Mesenchymal stem cell (in vitro differentiated cells and primary cell): ENCODE measurements around the gene ZNF628.

ENCODE experiments used
- DNase-seq: peaks from one replicate; pipeline ENCODE4 v3.0.0-alpha.2; 2013
- H2AFZ ChIP-seq: one replicate; pipeline ENCODE4 v1.6.1; 2013; ENCODE audit warnings: low read depth, mild to moderate bottlenecking, control low read depth, inconsistent platforms, low read length, moderate library complexity
- H2AK5ac ChIP-seq: 2 replicates; pipeline ENCODE4 v1.6.1; 2013; ENCODE audit warnings: low read length, moderate library complexity, mild to moderate bottlenecking, inconsistent platforms; ENCODE audit not compliant: severe bottlenecking
- H2BK120ac ChIP-seq: one replicate; pipeline ENCODE4 v1.6.1; 2013; ENCODE audit warnings: low read depth, mild to moderate bottlenecking, inconsistent platforms, low read length, moderate library complexity
- H2BK12ac ChIP-seq, 2 experiments: one replicate each; pipeline ENCODE4 v1.6.1; 2013; ENCODE audit warnings: inconsistent platforms in 2 of 2, low read length in 2 of 2, mild to moderate bottlenecking in 2 of 2, moderate library complexity in 2 of 2, control low read depth in 1 of 2
- H2BK15ac ChIP-seq: one replicate; pipeline ENCODE4 v1.6.1; 2013; ENCODE audit warnings: mild to moderate bottlenecking, low read depth, inconsistent platforms; ENCODE audit not compliant: poor library complexity, severe bottlenecking
- H2BK5ac ChIP-seq: 2 replicates; pipeline ENCODE4 v1.6.1; 2013; ENCODE audit warnings: low read depth, mild to moderate bottlenecking, low read length, control low read depth, inconsistent platforms; ENCODE audit not compliant: poor library complexity, severe bottlenecking
- H3K14ac ChIP-seq, 2 experiments: one replicate each; pipeline ENCODE4 v1.6.1; 2013; ENCODE audit warnings: inconsistent platforms in 2 of 2, low read length in 2 of 2, control low read depth in 1 of 2, mild to moderate bottlenecking in 1 of 2, moderate library complexity in 1 of 2
- H3K18ac ChIP-seq, 2 experiments: one replicate each; pipeline ENCODE4 v1.6.1; 2013; ENCODE audit warnings: inconsistent platforms in 2 of 2, low read length in 2 of 2, control low read depth in 1 of 2, low read depth in 1 of 2, mild to moderate bottlenecking in 1 of 2
- H3K23ac ChIP-seq, 2 experiments: one replicate each; pipeline ENCODE4 v1.6.1; 2013; ENCODE audit warnings: inconsistent platforms in 2 of 2, low read length in 2 of 2, mild to moderate bottlenecking in 2 of 2, moderate library complexity in 2 of 2, control low read depth in 1 of 2
- H3K27ac ChIP-seq: 2 replicates; pipeline ENCODE4 v1.5.1; 2013; ENCODE audit warnings: mild to moderate bottlenecking, moderate library complexity, low read length, control low read depth, inconsistent platforms; ENCODE audit not compliant: poor library complexity, severe bottlenecking
- H3K27me3 ChIP-seq, 2 experiments: 2 replicates each; pipeline versions ENCODE4 v1.6.1 to v1.7.0; 2013; ENCODE audit warnings: low read length in 2 of 2, mild to moderate bottlenecking in 2 of 2, moderate library complexity in 2 of 2, control low read depth in 1 of 2, inconsistent platforms in 1 of 2; ENCODE audit not compliant: control insufficient read depth in 1 of 2, insufficient read depth in 1 of 2
- H3K36me3 ChIP-seq, 2 experiments: 2 replicates each; pipeline versions ENCODE4 v1.6.1 to v1.7.0; 2013; ENCODE audit warnings: low read length in 2 of 2, control low read depth in 1 of 2, inconsistent platforms in 1 of 2, low read depth in 1 of 2, mild to moderate bottlenecking in 1 of 2; ENCODE audit not compliant: insufficient read depth in 2 of 2, control insufficient read depth in 1 of 2
- H3K4ac ChIP-seq, 2 experiments: one replicate each; pipeline ENCODE4 v1.6.1; 2013; ENCODE audit warnings: inconsistent platforms in 2 of 2, low read length in 2 of 2, mild to moderate bottlenecking in 2 of 2, moderate library complexity in 2 of 2, control low read depth in 1 of 2, low read depth in 1 of 2
- H3K4me1 ChIP-seq: 2 replicates; pipeline ENCODE4 v1.6.1; 2013; ENCODE audit warnings: low read depth, low read length, control low read depth; ENCODE audit not compliant: control insufficient read depth, insufficient read depth
- H3K4me2 ChIP-seq: 2 replicates; pipeline ENCODE4 v1.6.1; 2013; ENCODE audit warnings: low read length, mild to moderate bottlenecking, inconsistent platforms; ENCODE audit not compliant: poor library complexity, severe bottlenecking
- H3K4me3 ChIP-seq, 2 experiments: 2 replicates each; pipeline versions ENCODE4 v1.5.1 to v1.7.0; 2013; ENCODE audit warnings: low read length in 2 of 2, mild to moderate bottlenecking in 2 of 2, control low read depth in 1 of 2, low read depth in 1 of 2; ENCODE audit not compliant: insufficient read depth in 1 of 2
- H3K79me1 ChIP-seq: replicated peaks from 2 replicates; pipeline ENCODE4 v1.6.1; 2013; ENCODE audit warnings: mild to moderate bottlenecking, control low read depth, low read length, inconsistent platforms; ENCODE audit not compliant: poor library complexity, severe bottlenecking
- H3K9ac ChIP-seq: 2 replicates; pipeline ENCODE4 v1.7.0; 2013; ENCODE audit warnings: mild to moderate bottlenecking, low read length, moderate library complexity
- H3K9me3 ChIP-seq: 2 replicates; pipeline ENCODE4 v1.7.0; 2013; ENCODE audit warnings: mild to moderate bottlenecking, low read length; ENCODE audit not compliant: control insufficient read depth
- H4K8ac ChIP-seq: one replicate; pipeline ENCODE4 v1.6.1; 2013; ENCODE audit warnings: inconsistent platforms, mild to moderate bottlenecking, low read length, moderate library complexity
- H4K91ac ChIP-seq: one replicate; pipeline ENCODE4 v1.6.1; 2013; ENCODE audit warnings: mild to moderate bottlenecking, low read length, inconsistent platforms
- WGBS: methylation state at CpG from one replicate; pipeline ENCODE4 v1.1.7; 2013; ENCODE audit warnings: mixed read lengths; 5-methylcytosine and 5-hydroxymethylcytosine counted together

The ZNF628 gene

GRCh38 chr19:55479045-55479444, 2.6 kb downstream of the ZNF628 start:
- Histone ChIP-seq H2BK5ac (no peak overlapping the region), H3K36me3 (peaks cover 6 to 50% of the 10 kb centered on the region in 2 experiments), H2BK15ac (no peak overlapping the region), H2AFZ (no peak overlapping the region), H3K23ac (no peak overlapping the region), H3K4me3 (no peak overlapping the region), H3K18ac (no peak overlapping the region), H3K27me3 (no peaks in the 10 kb centered on the region), H2AK5ac (peak overlapping the region; percentile 17), H2BK12ac (no peak overlapping the region), H3K9me3 (no peaks in the 10 kb centered on the region), H2BK120ac (no peak overlapping the region), H3K4me2 (no peak overlapping the region), H3K79me1 (peaks cover 23% of the 10 kb centered on the region), H3K27ac (peak overlapping the region; percentile 24), H4K91ac (no peak overlapping the region), H3K14ac (no peak overlapping the region), H3K9ac (no peak overlapping the region), H3K4ac (no peak overlapping the region), H4K8ac (no peak overlapping the region), H3K4me1 (peaks cover 58% of the 10 kb centered on the region)
- WGBS = 91% methylated on average over 17 of the region's 17 CpGs
- DNase-seq = no peak

- Histone ChIP-seq H2BK5ac (no peak overlapping the region), H3K18ac (no peak overlapping the region), H3K9me3 (no peaks in the 10 kb centered on the region), H3K36me3 (peaks cover 6 to 56% of the 10 kb centered on the region in 2 experiments), H3K9ac (no peak overlapping the region), H2BK15ac (no peak overlapping the region), H3K23ac (peak overlapping the region in 1 of 2 experiments; percentile 37), H3K4ac (no peak overlapping the region), H3K14ac (no peak overlapping the region), H2BK120ac (no peak overlapping the region), H2AK5ac (peak overlapping the region; percentile 17), H4K91ac (no peak overlapping the region), H3K27ac (peak overlapping the region; percentile 43), H3K4me1 (peaks cover 58% of the 10 kb centered on the region), H2BK12ac (no peak overlapping the region), H3K79me1 (peaks cover 28% of the 10 kb centered on the region), H4K8ac (no peak overlapping the region), H3K27me3 (no peaks in the 10 kb centered on the region), H3K4me2 (peak overlapping the region; percentile 37), H2AFZ (no peak overlapping the region), H3K4me3 (peak overlapping the region in 1 of 2 experiments; percentile 14)
- DNase-seq = no peak
- WGBS = 80% methylated on average over 15 of the region's 15 CpGs
These were observed 3.2 kb downstream of the ZNF628 start for GRCh38 chr19:55479451-55480230.

DNA sequence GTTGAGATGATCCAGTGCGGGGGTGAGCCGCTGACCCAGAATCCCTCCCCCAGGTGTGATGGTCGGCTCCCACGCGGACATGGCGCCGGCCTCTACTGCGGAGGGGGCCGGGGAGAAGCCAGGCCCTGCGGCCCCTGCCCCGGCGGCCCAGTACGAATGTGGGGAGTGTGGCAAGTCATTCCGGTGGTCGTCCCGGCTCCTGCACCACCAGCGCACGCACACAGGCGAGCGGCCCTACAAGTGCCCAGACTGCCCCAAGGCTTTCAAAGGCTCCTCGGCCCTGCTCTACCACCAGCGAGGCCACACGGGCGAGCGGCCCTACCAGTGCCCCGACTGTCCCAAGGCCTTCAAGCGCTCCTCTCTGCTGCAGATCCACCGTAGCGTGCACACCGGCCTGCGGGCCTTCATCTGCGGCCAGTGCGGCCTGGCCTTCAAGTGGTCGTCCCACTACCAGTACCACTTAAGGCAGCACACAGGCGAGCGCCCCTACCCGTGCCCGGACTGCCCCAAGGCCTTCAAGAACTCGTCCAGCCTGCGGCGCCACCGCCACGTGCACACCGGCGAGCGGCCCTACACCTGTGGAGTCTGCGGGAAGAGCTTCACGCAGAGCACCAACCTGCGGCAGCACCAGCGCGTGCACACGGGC, 4.9 kb downstream of the ZNF628 start:
- no peak overlapping the region for H3K9ac ChIP-seq
- DNase-seq = no peak
- no peak overlapping the region for H2AFZ ChIP-seq
- H3K36me3 ChIP-seq = peaks cover 6 to 59% of the 10 kb centered on the region in 2 experiments
- H3K27ac ChIP-seq = no peak overlapping the region
- no peak overlapping the region for H3K18ac ChIP-seq
- H3K27me3 ChIP-seq = no peaks in the 10 kb centered on the region
- peak overlapping the region; percentile 7 for H4K8ac ChIP-seq
- WGBS = 94% methylated on average over 44 of the region's 52 CpGs
- H2BK15ac ChIP-seq = no peak overlapping the region
- H3K14ac ChIP-seq = no peak overlapping the region
- H2BK12ac ChIP-seq = no peak overlapping the region
- peaks cover 53% of the 10 kb centered on the region for H3K4me1 ChIP-seq
- no peaks in the 10 kb centered on the region for H3K9me3 ChIP-seq
- H2AK5ac ChIP-seq = no peak overlapping the region
- H4K91ac ChIP-seq = no peak overlapping the region
- H3K4me2 ChIP-seq = no peak overlapping the region
- no peak overlapping the region for H3K4me3 ChIP-seq
- no peak overlapping the region for H2BK5ac ChIP-seq
- H2BK120ac ChIP-seq = no peak overlapping the region
- no peak overlapping the region for H3K23ac ChIP-seq
- peaks cover 28% of the 10 kb centered on the region for H3K79me1 ChIP-seq
- no peak overlapping the region for H3K4ac ChIP-seq

DNA sequence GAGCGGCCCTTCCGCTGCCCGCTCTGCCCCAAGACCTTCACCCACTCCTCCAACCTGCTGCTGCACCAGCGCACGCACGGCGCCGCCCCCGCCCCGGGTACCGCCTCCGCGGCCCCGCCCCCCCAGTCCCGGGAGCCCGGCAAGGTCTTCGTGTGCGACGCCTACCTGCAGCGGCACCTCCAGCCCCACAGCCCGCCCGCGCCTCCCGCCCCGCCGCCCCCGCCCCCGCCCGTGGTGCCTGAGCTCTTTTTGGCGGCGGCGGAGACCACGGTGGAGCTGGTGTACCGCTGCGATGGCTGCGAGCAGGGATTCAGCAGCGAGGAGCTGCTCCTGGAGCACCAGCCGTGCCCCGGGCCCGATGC, 5.4 kb downstream of the ZNF628 start:
- peaks cover 28% of the 10 kb centered on the region for H3K79me1 ChIP-seq
- H4K8ac ChIP-seq = no peak overlapping the region
- H3K4ac ChIP-seq = no peak overlapping the region
- H3K9me3 ChIP-seq = no peaks in the 10 kb centered on the region
- no peaks in the 10 kb centered on the region for H3K27me3 ChIP-seq
- H2BK5ac ChIP-seq = no peak overlapping the region
- no peak overlapping the region for H2BK12ac ChIP-seq
- H3K27ac ChIP-seq = no peak overlapping the region
- H2BK15ac ChIP-seq = no peak overlapping the region
- DNase-seq = no peak
- H2AK5ac ChIP-seq = no peak overlapping the region
- WGBS = 75% methylated on average over 27 of the region's 40 CpGs
- H2AFZ ChIP-seq = no peak overlapping the region
- no peak overlapping the region for H4K91ac ChIP-seq
- H3K14ac ChIP-seq = no peak overlapping the region
- H3K9ac ChIP-seq = no peak overlapping the region
- no peak overlapping the region for H2BK120ac ChIP-seq
- peaks cover 6 to 64% of the 10 kb centered on the region in 2 experiments for H3K36me3 ChIP-seq
- peaks cover 58% of the 10 kb centered on the region for H3K4me1 ChIP-seq
- no peak overlapping the region for H3K23ac ChIP-seq
- no peak overlapping the region for H3K18ac ChIP-seq
- no peak overlapping the region for H3K4me2 ChIP-seq
- H3K4me3 ChIP-seq = no peak overlapping the region
